ENCODE results near the gene SLC1A4. TPM values are rescaled to one million over a fixed set of nuclear protein-coding genes. Genes with fewer than 3 reads are reported as not detected.

The SLC1A4 gene
- 7.8 and 11.3 TPM in 2 replicates for total RNA-seq

DNA sequence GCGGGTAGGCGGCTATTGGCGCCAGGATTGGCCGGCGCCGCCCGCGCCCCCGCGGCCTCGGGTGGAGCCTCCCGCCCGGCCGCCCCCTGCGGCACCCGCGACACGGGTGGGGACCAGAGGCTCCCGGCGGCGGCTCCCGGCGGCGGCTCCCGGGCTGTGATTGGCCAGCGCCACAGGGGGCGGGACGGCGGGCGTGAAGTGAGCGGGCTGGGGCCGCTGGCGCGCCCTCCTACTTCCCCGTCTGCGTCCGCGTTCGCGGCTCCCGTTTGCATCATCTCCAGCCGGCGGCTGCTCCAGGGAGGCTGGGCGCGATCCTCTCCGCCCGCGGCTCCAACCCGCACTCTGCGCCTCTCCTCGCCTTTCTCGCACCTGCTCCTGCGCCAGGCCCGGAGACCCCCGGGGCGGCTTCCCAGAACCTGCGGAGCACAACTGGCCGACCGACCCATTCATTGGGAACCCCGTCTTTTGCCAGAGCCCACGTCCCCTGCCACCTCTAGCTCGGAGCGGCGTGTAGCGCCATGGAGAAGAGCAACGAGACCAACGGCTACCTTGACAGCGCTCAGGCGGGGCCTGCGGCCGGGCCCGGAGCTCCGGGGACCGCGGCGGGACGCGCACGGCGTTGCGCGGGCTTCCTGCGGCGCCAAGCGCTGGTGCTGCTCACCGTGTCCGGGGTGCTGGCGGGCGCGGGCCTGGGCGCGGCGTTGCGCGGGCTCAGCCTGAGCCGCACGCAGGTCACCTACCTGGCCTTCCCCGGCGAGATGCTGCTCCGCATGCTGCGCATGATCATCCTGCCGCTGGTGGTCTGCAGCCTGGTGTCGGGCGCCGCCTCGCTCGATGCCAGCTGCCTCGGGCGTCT lies at the start of gene SLC1A4:
Gene SLC1A4 (plus strand): TSS at position 274 of the 856 bp plus-strand sequence. CDS start 245 bp downstream, at position 519.
- TF ChIP-seq, protein P1, sequence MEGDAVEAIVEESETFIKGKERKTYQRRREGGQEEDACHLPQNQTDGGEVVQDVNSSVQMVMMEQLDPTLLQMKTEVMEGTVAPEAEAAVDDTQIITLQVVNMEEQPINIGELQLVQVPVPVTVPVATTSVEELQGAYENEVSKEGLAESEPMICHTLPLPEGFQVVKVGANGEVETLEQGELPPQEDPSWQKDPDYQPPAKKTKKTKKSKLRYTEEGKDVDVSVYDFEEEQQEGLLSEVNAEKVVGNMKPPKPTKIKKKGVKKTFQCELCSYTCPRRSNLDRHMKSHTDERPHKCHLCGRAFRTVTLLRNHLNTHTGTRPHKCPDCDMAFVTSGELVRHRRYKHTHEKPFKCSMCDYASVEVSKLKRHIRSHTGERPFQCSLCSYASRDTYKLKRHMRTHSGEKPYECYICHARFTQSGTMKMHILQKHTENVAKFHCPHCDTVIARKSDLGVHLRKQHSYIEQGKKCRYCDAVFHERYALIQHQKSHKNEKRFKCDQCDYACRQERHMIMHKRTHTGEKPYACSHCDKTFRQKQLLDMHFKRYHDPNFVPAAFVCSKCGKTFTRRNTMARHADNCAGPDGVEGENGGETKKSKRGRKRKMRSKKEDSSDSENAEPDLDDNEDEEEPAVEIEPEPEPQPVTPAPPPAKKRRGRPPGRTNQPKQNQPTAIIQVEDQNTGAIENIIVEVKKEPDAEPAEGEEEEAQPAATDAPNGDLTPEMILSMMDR (IDR thresholded peaks at IDR 0.05; ENCODE audit: insufficient read depth, low read depth, low read length), result no peak
- peak within 1 kb of the TSS; percentile 78 for H3K4me3 ChIP-seq (ENCODE audit: low read depth, low read length)
- peak; percentile 90 for DNase-seq (ENCODE audit: low read depth)

- no peak overlapping the region for H3K4me3 ChIP-seq (ENCODE audit: low read depth, low read length)
- DNase-seq (ENCODE audit: low read depth), result no peak
- TF ChIP-seq, protein P1 (IDR thresholded peaks at IDR 0.05; ENCODE audit: insufficient read depth, low read depth, low read length), result no peak
Observed at GRCh38 chr2:64941143-64941542, 48.1 kb upstream of the SLC1A4 start.

DNA sequence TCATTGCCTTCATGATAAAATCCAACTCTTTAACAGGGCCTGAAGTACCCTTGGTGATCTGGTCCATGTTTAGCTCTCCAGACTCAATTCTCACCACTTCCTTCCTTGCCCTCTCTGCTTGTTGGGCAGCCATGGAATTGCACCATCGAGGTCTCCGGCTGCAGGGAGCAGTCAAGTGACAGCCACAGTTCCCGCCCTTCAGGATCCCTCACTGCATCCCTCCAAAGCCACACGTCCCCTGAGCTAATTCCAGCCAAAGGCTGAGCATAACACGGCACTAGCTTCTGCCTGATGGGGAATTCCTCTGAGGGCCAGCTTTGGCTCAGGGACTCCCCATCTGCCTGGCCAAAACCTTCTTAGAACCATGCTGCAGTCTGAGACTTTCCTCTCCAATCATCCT lies 47.4 kb upstream of the SLC1A4 start:
- no peak for DNase-seq (ENCODE audit: low read depth)
- TF ChIP-seq, protein P1 (IDR thresholded peaks at IDR 0.05; ENCODE audit: insufficient read depth, low read depth, low read length), result no peak
- no peak overlapping the region for H3K4me3 ChIP-seq (ENCODE audit: low read depth, low read length)

DNA sequence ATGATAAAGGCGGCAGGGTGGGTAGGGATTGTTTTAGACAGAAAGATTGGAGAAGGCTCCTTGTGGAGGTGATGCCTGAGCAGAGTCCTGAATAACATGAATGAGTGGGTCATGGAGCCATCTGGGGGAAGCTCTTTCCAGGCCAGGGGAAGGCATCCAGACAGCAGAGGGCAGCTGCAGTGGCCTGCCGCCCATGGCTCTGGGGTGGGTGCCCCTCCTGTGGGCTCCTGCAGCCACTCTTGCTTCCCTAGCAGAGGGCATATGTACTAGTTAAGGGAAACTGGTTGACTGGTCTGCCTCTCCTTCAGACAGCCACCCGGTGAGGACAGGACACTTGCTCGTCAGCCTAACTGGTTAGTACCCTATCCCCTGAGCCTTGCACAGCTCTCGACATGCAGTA lies 46.5 kb upstream of the SLC1A4 start:
- no peak overlapping the region for H3K4me3 ChIP-seq (ENCODE audit: low read depth, low read length)
- no peak for DNase-seq (ENCODE audit: low read depth)
- TF ChIP-seq, protein P1 (IDR thresholded peaks at IDR 0.05; ENCODE audit: insufficient read depth, low read depth, low read length), result no peak

DNA sequence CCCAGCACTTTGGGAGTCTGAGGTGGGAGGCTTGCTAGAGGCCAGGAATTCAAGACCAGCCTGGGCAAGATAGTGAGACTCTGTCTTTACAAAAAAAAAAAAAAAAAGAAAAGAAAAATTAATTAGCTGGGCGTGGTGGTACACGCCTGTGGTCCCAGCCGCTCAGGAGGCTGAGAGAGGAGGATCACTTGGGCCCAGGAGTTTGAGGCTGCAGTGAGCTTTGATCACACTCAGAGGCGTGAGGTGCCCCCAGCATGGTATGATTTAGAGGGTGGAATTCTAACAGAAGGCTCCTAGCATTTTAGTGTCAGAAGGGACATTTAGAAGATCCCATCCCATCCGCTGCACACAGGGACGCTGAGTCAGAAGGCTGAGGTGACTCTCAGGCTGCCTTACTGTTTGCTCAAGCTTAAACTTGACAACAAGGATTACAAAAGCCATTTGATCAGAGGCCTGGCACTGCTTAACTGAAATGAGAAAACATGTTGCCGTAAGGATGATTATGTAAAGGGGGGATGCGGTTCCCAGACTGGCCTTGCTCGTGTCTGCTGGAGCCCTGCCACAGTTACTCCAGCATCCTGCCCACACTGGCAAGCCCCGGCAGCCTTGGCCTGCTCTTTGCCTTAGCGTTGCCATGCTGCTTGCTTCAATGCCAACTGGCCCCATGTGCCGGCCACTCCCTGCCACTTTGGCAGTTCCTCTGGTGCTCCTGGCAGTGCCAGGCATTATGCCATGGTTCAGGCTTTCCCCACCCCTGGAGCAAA lies 45.6 kb upstream of the SLC1A4 start:
- TF ChIP-seq, protein P1 (IDR thresholded peaks at IDR 0.05; ENCODE audit: insufficient read depth, low read depth, low read length), result no peak
- H3K4me3 ChIP-seq (ENCODE audit: low read depth, low read length), result no peak overlapping the region
- no peak for DNase-seq (ENCODE audit: low read depth)

GRCh38 chr2:64944484-64944883 lies 44.7 kb upstream of the SLC1A4 start:
- no peak for DNase-seq (ENCODE audit: low read depth)
- H3K4me3 ChIP-seq (ENCODE audit: low read depth, low read length), result no peak overlapping the region
- TF ChIP-seq, protein P1 (IDR thresholded peaks at IDR 0.05; ENCODE audit: insufficient read depth, low read depth, low read length), result no peak
